Keratinocyte (primary cell): ENCODE measurements around the gene MOCS2. TPM values are rescaled to one million over a fixed set of nuclear protein-coding genes. Genes with fewer than 3 reads are reported as not detected.

Experiments used
- DNase-seq: peaks from one replicate; pipeline ENCODE4 v3.0.0-alpha.2; 2011; ENCODE audit warnings: low read depth, missing footprints, low spot score
- FAIRE-seq: peaks from 2 replicates; lab custom pipeline; 2011; peaks lifted over from hg19 to GRCh38; lab: Jason Lieb, UNC
- H2AFZ ChIP-seq: 2 replicates; pipeline ENCODE4 v1.6.0; 2012; ENCODE audit warnings: low read length, control low read depth, inconsistent platforms; ENCODE audit not compliant: control insufficient read depth
- H3K27ac ChIP-seq: 2 replicates; pipeline ENCODE4 v1.5.1; 2011; ENCODE audit warnings: low read length; ENCODE audit not compliant: control insufficient read depth, insufficient read depth
- H3K27me3 ChIP-seq: 3 replicates; pipeline ENCODE4 v1.6.0; 2011; ENCODE audit warnings: low read length; ENCODE audit not compliant: control insufficient read depth, insufficient read depth; ENCODE audit errors: extremely low read depth
- H3K36me3 ChIP-seq, 2 experiments: 2 replicates in 1 of 2; 3 replicates in 1 of 2; pipeline ENCODE4 v1.5.1; 2011; ENCODE audit warnings: low read length in 2 of 2, mild to moderate bottlenecking in 1 of 2; ENCODE audit not compliant: control insufficient read depth in 2 of 2, insufficient read depth in 2 of 2; ENCODE audit errors: extremely low read depth in 1 of 2
- H3K4me1 ChIP-seq: 3 replicates; pipeline ENCODE4 v1.5.1; 2011; ENCODE audit warnings: low read length; ENCODE audit not compliant: control insufficient read depth, insufficient read depth; ENCODE audit errors: extremely low read depth
- H3K4me2 ChIP-seq: 3 replicates; pipeline ENCODE4 v1.6.0; 2011; ENCODE audit warnings: low read depth, low read length; ENCODE audit not compliant: control insufficient read depth, insufficient read depth; ENCODE audit errors: extremely low read depth
- H3K4me3 ChIP-seq, 3 experiments: fragments of 200-600 bp in 1 of 3; sonication (generic) in 1 of 3; 2 replicates in 2 of 3; 3 replicates in 1 of 3; pipeline ENCODE4 v1.5.1; 2011 to 2016; ENCODE audit warnings: low read length in 3 of 3, mild to moderate bottlenecking in 3 of 3, control low read depth in 2 of 3, inconsistent platforms in 1 of 3, low read depth in 1 of 3, mixed read lengths in 1 of 3, mixed run types in 1 of 3, moderate library complexity in 1 of 3; ENCODE audit not compliant: control insufficient read depth in 2 of 3, insufficient read depth in 2 of 3; ENCODE audit errors: extremely low read depth in 1 of 3
- H3K79me2 ChIP-seq: 2 replicates; pipeline ENCODE4 v1.6.0; 2012; ENCODE audit warnings: low read length; ENCODE audit not compliant: control insufficient read depth, insufficient read depth
- H3K9ac ChIP-seq: 3 replicates; pipeline ENCODE4 v1.6.0; 2011; ENCODE audit warnings: low read length; ENCODE audit not compliant: control insufficient read depth, insufficient read depth; ENCODE audit errors: extremely low read depth
- H3K9me1 ChIP-seq: 3 replicates; pipeline ENCODE4 v1.6.0; 2011; ENCODE audit warnings: low read length; ENCODE audit not compliant: control insufficient read depth, insufficient read depth; ENCODE audit errors: extremely low read depth
- H3K9me3 ChIP-seq: 2 replicates; pipeline ENCODE4 v1.5.1; 2012; ENCODE audit warnings: low read depth, low read length; ENCODE audit not compliant: control insufficient read depth
- H4K20me1 ChIP-seq: 3 replicates; pipeline ENCODE4 v1.6.0; 2011; ENCODE audit warnings: low read length; ENCODE audit not compliant: control insufficient read depth, insufficient read depth; ENCODE audit errors: extremely low read depth
- EZH2 ChIP-seq: IDR thresholded peaks from one replicate; pipeline ENCODE4 v1.6.1; 2012; ENCODE audit warnings: inconsistent platforms, mild to moderate bottlenecking, low read length, moderate library complexity
- dilution Hi-C: fragments of 300-500 bp; cut with MboI; formaldehyde crosslinking; loops from one replicate; pipeline ENCODE4 v1.7.0; 2020; ENCODE audit warnings: low sequenced_read_pairs; ENCODE audit not compliant: extremely low pct_ligation_motif_present
- polyA plus RNA-seq, 5 experiments: library from polyadenylated mRNA; depleted of rRNA in 3 of 5; stranded (reverse) in 3 of 5; stranded (forward) in 1 of 5; unstranded in 1 of 5; fragments of >200 nt; gene quantifications; 1 replicate in 1 of 5; 2 replicates in 3 of 5; 3 replicates in 1 of 5; pipeline versions ENCODE4 v1.2.1 to v1.2.3, GENCODE V29; 2011 to 2012; ENCODE audit warnings: missing spikeins in 2 of 5, low read depth in 1 of 5, low replicate concordance in 1 of 5
- TF ChIP-seq, protein P1 (sequence below), 3 experiments: IDR thresholded peaks in 1 of 3; conservative IDR thresholded peaks in 1 of 3; optimal IDR thresholded peaks in 1 of 3; 2 replicates in 2 of 3; 3 replicates in 1 of 3; pipeline versions ENCODE3 to v1.5.1; 2011; ENCODE audit warnings: low read length in 3 of 3, mild to moderate bottlenecking in 3 of 3, moderate library complexity in 2 of 3, control low read depth in 1 of 3, inconsistent platforms in 1 of 3; ENCODE audit not compliant: insufficient read depth in 2 of 3; ENCODE audit errors: extremely low read depth in 1 of 3

The MOCS2 gene
- polyA plus RNA-seq, 1 donor (not counting 4 experiments of a cell fraction or from before 2014, with no cell fraction given) = 54.3 TPM

DNA sequence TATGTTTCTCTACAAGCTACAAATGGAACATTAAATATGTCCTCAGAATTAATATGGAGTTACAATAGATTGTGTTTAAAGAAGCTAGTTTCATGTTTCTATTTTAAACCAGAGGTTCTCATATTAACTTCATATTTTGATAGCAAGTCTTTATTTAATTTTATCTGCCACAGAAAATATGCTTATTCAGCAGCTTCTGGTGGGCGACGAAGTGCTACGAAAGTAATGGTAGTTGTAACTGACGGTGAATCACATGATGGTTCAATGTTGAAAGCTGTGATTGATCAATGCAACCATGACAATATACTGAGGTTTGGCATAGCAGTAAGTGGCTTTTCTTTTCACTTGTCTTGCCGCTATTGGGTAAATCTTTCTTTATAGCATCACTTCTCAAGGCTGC is 54.2 kb downstream of the MOCS2 start:
- peaks cover 2% of the 10 kb centered on the region for H3K79me2 ChIP-seq
- no peaks in the 10 kb centered on the region for H4K20me1 ChIP-seq
- H3K9ac ChIP-seq = no peak overlapping the region
- H3K36me3 ChIP-seq = peaks cover 24 to 65% of the 10 kb centered on the region in 2 experiments
- no peak for TF ChIP-seq EZH2
- TF ChIP-seq, protein P1, sequence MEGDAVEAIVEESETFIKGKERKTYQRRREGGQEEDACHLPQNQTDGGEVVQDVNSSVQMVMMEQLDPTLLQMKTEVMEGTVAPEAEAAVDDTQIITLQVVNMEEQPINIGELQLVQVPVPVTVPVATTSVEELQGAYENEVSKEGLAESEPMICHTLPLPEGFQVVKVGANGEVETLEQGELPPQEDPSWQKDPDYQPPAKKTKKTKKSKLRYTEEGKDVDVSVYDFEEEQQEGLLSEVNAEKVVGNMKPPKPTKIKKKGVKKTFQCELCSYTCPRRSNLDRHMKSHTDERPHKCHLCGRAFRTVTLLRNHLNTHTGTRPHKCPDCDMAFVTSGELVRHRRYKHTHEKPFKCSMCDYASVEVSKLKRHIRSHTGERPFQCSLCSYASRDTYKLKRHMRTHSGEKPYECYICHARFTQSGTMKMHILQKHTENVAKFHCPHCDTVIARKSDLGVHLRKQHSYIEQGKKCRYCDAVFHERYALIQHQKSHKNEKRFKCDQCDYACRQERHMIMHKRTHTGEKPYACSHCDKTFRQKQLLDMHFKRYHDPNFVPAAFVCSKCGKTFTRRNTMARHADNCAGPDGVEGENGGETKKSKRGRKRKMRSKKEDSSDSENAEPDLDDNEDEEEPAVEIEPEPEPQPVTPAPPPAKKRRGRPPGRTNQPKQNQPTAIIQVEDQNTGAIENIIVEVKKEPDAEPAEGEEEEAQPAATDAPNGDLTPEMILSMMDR (optimal IDR thresholded peaks at IDR 0.05 in 1 of 3, IDR thresholded peaks at IDR 0.05 in 1 of 3, conservative IDR thresholded peaks at IDR 0.05 in 1 of 3; ENCODE audit: extremely low read depth in 1 of 3, insufficient read depth in 2 of 3, low read length in 3 of 3) = no peak
- no peak overlapping the region for H2AFZ ChIP-seq
- dilution Hi-C loops = no loop called here
- DNase-seq (no peak), FAIRE-seq (no peak)
- H3K27ac ChIP-seq = no peak overlapping the region
- H3K4me1 ChIP-seq = no peaks in the 10 kb centered on the region
- H3K9me1 ChIP-seq = no peaks in the 10 kb centered on the region
- no peaks in the 10 kb centered on the region for H3K9me3 ChIP-seq
- no peaks in the 10 kb centered on the region for H3K27me3 ChIP-seq
- H3K4me3 ChIP-seq = no peak overlapping the region
- no peak overlapping the region for H3K4me2 ChIP-seq

DNA sequence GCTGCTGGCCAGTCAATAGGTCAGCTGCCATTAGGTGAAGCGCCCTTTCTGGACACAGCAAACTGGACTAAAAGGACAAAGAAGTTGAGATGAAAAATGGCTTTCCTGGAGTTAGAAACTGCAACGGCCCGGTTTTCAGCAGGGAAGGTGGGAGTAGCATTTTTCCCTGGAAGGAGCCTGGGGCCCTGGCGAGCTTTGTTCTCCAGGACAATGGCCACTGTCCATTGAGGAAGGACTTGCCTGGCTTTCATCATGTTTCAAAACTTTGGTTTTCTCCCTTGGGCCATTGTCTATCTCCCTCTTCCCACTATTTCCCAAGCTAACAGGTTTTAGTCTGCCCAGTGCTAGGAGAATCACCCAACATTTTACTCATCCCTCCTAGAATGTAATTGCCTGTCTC is 56.2 kb downstream of the MOCS2 start:
- DNase-seq (no peak), FAIRE-seq (no peak)
- Histone ChIP-seq H3K9me3 (no peaks in the 10 kb centered on the region), H3K9ac (no peak overlapping the region), H3K4me3 (no peak overlapping the region), H4K20me1 (no peaks in the 10 kb centered on the region), H3K4me2 (no peak overlapping the region), H3K36me3 (peaks cover 24 to 52% of the 10 kb centered on the region in 2 experiments), H3K27ac (no peak overlapping the region), H3K9me1 (no peaks in the 10 kb centered on the region), H2AFZ (no peak overlapping the region), H3K79me2 (peaks cover 2% of the 10 kb centered on the region), H3K27me3 (no peaks in the 10 kb centered on the region), H3K4me1 (no peaks in the 10 kb centered on the region)
- TF ChIP-seq, protein P1 (optimal IDR thresholded peaks at IDR 0.05 in 1 of 3, IDR thresholded peaks at IDR 0.05 in 1 of 3, conservative IDR thresholded peaks at IDR 0.05 in 1 of 3; ENCODE audit: extremely low read depth in 1 of 3, insufficient read depth in 2 of 3, low read length in 3 of 3) = no peak
- TF ChIP-seq EZH2 = no peak
- dilution Hi-C loops = no loop called here
